Skin epidermis (tissue), 12 donors: Measurements from ENCODE around the gene DDN.

Source experiments
- H3K27ac ChIP-seq, 21 experiments: fragments of 200-600 bp; sonication (generic) in 11 of 21; one replicate each; pipeline ENCODE4 v1.5.0; 2020; ENCODE audit warnings: mild to moderate bottlenecking in 3 of 21, inconsistent platforms in 2 of 21, moderate library complexity in 2 of 21
- H3K4me3 ChIP-seq, 7 experiments: fragments of 200-600 bp; sonication (generic) in 2 of 7; one replicate each; pipeline ENCODE4 v1.5.0; 2020; ENCODE audit warnings: inconsistent platforms in 2 of 7, mild to moderate bottlenecking in 2 of 7, moderate library complexity in 1 of 7

Gene DDN

GRCh38 chr12:48972213-48972951, 26.8 kb downstream of the DDN start:
- Histone ChIP-seq H3K27ac (no peak overlapping the region), H3K4me3 (no peak overlapping the region)

- peak overlapping the region in 3 of 7 experiments; percentile 12 to 35 (median 35) for H3K4me3 ChIP-seq
These were observed 28.4 kb downstream of the DDN start for GRCh38 chr12:48970702-48971334.

GRCh38 chr12:48969833-48970701, 29.1 kb downstream of the DDN start:
- H3K4me3 ChIP-seq, result peak overlapping the region in 5 of 7 experiments; percentile 1 to 35 (median 12)
- H3K27ac ChIP-seq, result peak overlapping the region in 12 of 21 experiments; percentile 26 to 81 (median 57)

More at GRCh38 chr12:48970702-48971334, 28.4 kb downstream of the DDN start:
- H3K27ac ChIP-seq, result peak overlapping the region in 10 of 21 experiments; percentile 26 to 81 (median 62)

- peak overlapping the region in 3 of 7 experiments; percentile 5 to 35 (median 35) for H3K4me3 ChIP-seq
- H3K27ac ChIP-seq, result peak overlapping the region in 7 of 21 experiments; percentile 20 to 79 (median 29)
These were observed 29.9 kb downstream of the DDN start for GRCh38 chr12:48969160-48969771.

- peak overlapping the region in 1 of 21 experiments; percentile 75 for H3K27ac ChIP-seq
These were observed 30.7 kb downstream of the DDN start for GRCh38 chr12:48968467-48968866.

GRCh38 chr12:48967991-48968390, 31.2 kb downstream of the DDN start:
- H3K4me3 ChIP-seq, result no peak overlapping the region

More at GRCh38 chr12:48968467-48968866, 30.7 kb downstream of the DDN start:
- H3K4me3 ChIP-seq, result no peak overlapping the region

GRCh38 chr12:48966177-48966895, 32.8 kb downstream of the DDN start:
- no peak overlapping the region for H3K4me3 ChIP-seq
- H3K27ac ChIP-seq, result no peak overlapping the region

More at GRCh38 chr12:48967991-48968390, 31.2 kb downstream of the DDN start:
- no peak overlapping the region for H3K27ac ChIP-seq

GRCh38 chr12:48965298-48965838, 33.8 kb downstream of the DDN start:
- no peak overlapping the region for H3K4me3 ChIP-seq
- H3K27ac ChIP-seq, result no peak overlapping the region

- no peak overlapping the region for H3K4me3 ChIP-seq
- H3K27ac ChIP-seq, result no peak overlapping the region
These were observed 37.4 kb downstream of the DDN start for GRCh38 chr12:48961801-48962200.

GRCh38 chr12:48961331-48961730, 37.8 kb downstream of the DDN start:
- Histone ChIP-seq H3K4me3 (no peak overlapping the region), H3K27ac (no peak overlapping the region)

- Histone ChIP-seq H3K4me3 (no peak overlapping the region), H3K27ac (no peak overlapping the region)
These were observed 38.3 kb downstream of the DDN start for GRCh38 chr12:48960834-48961233.

- Histone ChIP-seq H3K4me3 (peak overlapping the region in 6 of 7 experiments; percentile 68 to 99 (median 92)), H3K27ac (peak overlapping the region in 14 of 21 experiments; percentile 70 to 96 (median 88))
These were observed 41.2 kb downstream of the DDN start for GRCh38 chr12:48958049-48958388.

- peak within 1 kb of the TSS; percentile 68 to 99 (median 90) for H3K4me3 ChIP-seq
- peak within 1 kb of the TSS; percentile 70 to 96 (median 91) for H3K27ac ChIP-seq
These were observed 41.8 kb downstream of the DDN start, which contains the start of gene ARF3 for GRCh38 chr12:48957141-48958048. Gene ARF3 (minus strand): TSS chr12:48957487. CDS start chr12:48941095, 16,392 bp downstream.

GRCh38 chr12:48956279-48957140, 42.7 kb downstream of the DDN start:
- Histone ChIP-seq H3K27ac (peak overlapping the region; percentile 70 to 96 (median 91)), H3K4me3 (peak overlapping the region; percentile 68 to 99 (median 90))

- H3K4me3 ChIP-seq, result no peak overlapping the region
These were observed 44.2 kb downstream of the DDN start for GRCh38 chr12:48954841-48955501.

GRCh38 chr12:48954061-48954460, 45.1 kb downstream of the DDN start:
- no peak overlapping the region for H3K4me3 ChIP-seq
- no peak overlapping the region for H3K27ac ChIP-seq

More at GRCh38 chr12:48954841-48955501, 44.2 kb downstream of the DDN start:
- H3K27ac ChIP-seq, result peak overlapping the region in 1 of 21 experiments; percentile 0
